Activated CD4-positive, alpha-beta T cell treated with anti-CD3 and anti-CD28 coated beads, Interleukin-2, amount 50 U/mL, for 4 hours (primary cell): Measurements from ENCODE around the gene SALL4.
"Not testable (repeated sequence)": the region's sequence is repeated elsewhere in the genome, so short reads cannot be mapped to it uniquely, and the experiment has no call there.

Source experiments
- DNase-seq, 2 experiments: peaks; one replicate each; pipeline ENCODE4 v3.0.0-alpha.2; 2020

Gene SALL4

GRCh38 chr20:51763965-51764602 lies 38.2 kb downstream of the SALL4 start:
- no peak for DNase-seq

GRCh38 chr20:51760905-51761546 lies 41.3 kb downstream of the SALL4 start:
- DNase-seq, result no peak

- DNase-seq, result no peak
Observed at GRCh38 chr20:51759769-51760510, 42.4 kb downstream of the SALL4 start.

- no peak for DNase-seq
Observed at GRCh38 chr20:51758978-51759544, 43.3 kb downstream of the SALL4 start.

GRCh38 chr20:51757226-51757625 lies 45.1 kb downstream of the SALL4 start:
- DNase-seq, result no peak

GRCh38 chr20:51756653-51757052 lies 45.7 kb downstream of the SALL4 start:
- DNase-seq, result no peak

- not testable (repeated sequence) for DNase-seq
Observed at GRCh38 chr20:51753220-51753619, 49.1 kb downstream of the SALL4 start.

GRCh38 chr20:51752343-51752951 lies 49.9 kb downstream of the SALL4 start:
- DNase-seq, result no peak

GRCh38 chr20:51750770-51751388 lies 51.4 kb downstream of the SALL4 start:
- no peak for DNase-seq

- peak; percentile 21 to 24 for DNase-seq
Observed at GRCh38 chr20:51750037-51750769, 52.1 kb downstream of the SALL4 start.

GRCh38 chr20:51749674-51750036 lies 52.7 kb downstream of the SALL4 start:
- no peak for DNase-seq

- DNase-seq, result no peak
Observed at GRCh38 chr20:51747182-51747911, 55.0 kb downstream of the SALL4 start.

- no peak for DNase-seq
Observed at GRCh38 chr20:51745804-51746203, 56.5 kb downstream of the SALL4 start.

- DNase-seq, result no peak
Observed at GRCh38 chr20:51740838-51741237, 61.5 kb downstream of the SALL4 start.

GRCh38 chr20:51740308-51740707 lies 62.0 kb downstream of the SALL4 start:
- DNase-seq, result not testable (repeated sequence)

GRCh38 chr20:51739722-51740249 lies 62.5 kb downstream of the SALL4 start:
- DNase-seq, result no peak

- DNase-seq, result no peak
Observed at GRCh38 chr20:51738877-51739447, 63.4 kb downstream of the SALL4 start.

- DNase-seq, result not testable (repeated sequence)
Observed at GRCh38 chr20:51738261-51738660, 64.1 kb downstream of the SALL4 start.

GRCh38 chr20:51736947-51737346 lies 65.4 kb downstream of the SALL4 start:
- no peak for DNase-seq

GRCh38 chr20:51735728-51736600 lies 66.4 kb downstream of the SALL4 start:
- no peak for DNase-seq
